CD14-positive monocyte (primary cell): Measurements from ENCODE around the gene TGFB2. TPM values are rescaled to one million over a fixed set of nuclear protein-coding genes. Genes with fewer than 3 reads are reported as not detected.

Experiments
- DNase-seq, 3 donors: peaks; one replicate each; pipeline ENCODE4 v3.0.0-alpha.2; 2011 to 2022
- H2AFZ ChIP-seq: 2 replicates; pipeline ENCODE4 v1.6.0; 2012; ENCODE audit warnings: mild to moderate bottlenecking, low read depth, low read length, inconsistent platforms; ENCODE audit not compliant: insufficient read depth, poor library complexity, severe bottlenecking
- H3K27ac ChIP-seq, 2 donors: 1 replicate in 1 of 2; 2 replicates in 1 of 2; pipeline ENCODE4 v1.5.1; 2012 to 2013; ENCODE audit warnings: low read length in 2 of 2, control low read depth in 1 of 2, inconsistent platforms in 1 of 2, low read depth in 1 of 2, mild to moderate bottlenecking in 1 of 2
- H3K27me3 ChIP-seq, 2 donors: one replicate each; pipeline versions ENCODE4 v1.6.0 to v1.6.1; 2011 to 2013; ENCODE audit warnings: low read length in 2 of 2; ENCODE audit not compliant: control insufficient read depth in 2 of 2, insufficient read depth in 2 of 2
- H3K36me3 ChIP-seq, 2 donors: replicated peaks in 1 of 2; 1 replicate in 1 of 2; 2 replicates in 1 of 2; pipeline versions ENCODE4 v1.5.1 to v1.6.1; 2012 to 2013; ENCODE audit warnings: low read length in 2 of 2, control low read depth in 1 of 2, inconsistent platforms in 1 of 2, mild to moderate bottlenecking in 1 of 2; ENCODE audit not compliant: insufficient read depth in 2 of 2, control insufficient read depth in 1 of 2
- H3K4me1 ChIP-seq, 2 donors: 1 replicate in 1 of 2; 2 replicates in 1 of 2; pipeline versions ENCODE4 v1.5.1 to v1.6.1; 2012 to 2013; ENCODE audit warnings: low read length in 2 of 2, control low read depth in 1 of 2, inconsistent platforms in 1 of 2, mild to moderate bottlenecking in 1 of 2, moderate library complexity in 1 of 2; ENCODE audit not compliant: insufficient read depth in 2 of 2, control insufficient read depth in 1 of 2
- H3K4me2 ChIP-seq: replicated peaks from 2 replicates; pipeline ENCODE3; 2012; ENCODE audit warnings: low read length, moderate library complexity, mild to moderate bottlenecking; ENCODE audit not compliant: poor library complexity, severe bottlenecking; ENCODE audit errors: extremely low read depth
- H3K4me3 ChIP-seq, 3 experiments: fragments of 200-600 bp in 1 of 3; sonication (generic) in 1 of 3; replicated peaks in 1 of 3; 1 replicate in 2 of 3; 2 replicates in 1 of 3; pipeline ENCODE4 v1.5.1; 2011 to 2013; ENCODE audit warnings: low read length in 3 of 3, mild to moderate bottlenecking in 3 of 3, control low read depth in 2 of 3, low read depth in 2 of 3, inconsistent platforms in 1 of 3, moderate library complexity in 1 of 3
- H3K79me2 ChIP-seq: 2 replicates; pipeline ENCODE4 v1.6.0; 2012; ENCODE audit warnings: mild to moderate bottlenecking, control low read depth, inconsistent platforms, low read length, moderate library complexity; ENCODE audit not compliant: insufficient read depth
- H3K9ac ChIP-seq: 2 replicates; pipeline ENCODE4 v1.6.0; 2017; ENCODE audit warnings: low read length, mild to moderate bottlenecking; ENCODE audit not compliant: insufficient read depth, poor library complexity, severe bottlenecking
- H3K9me3 ChIP-seq, 2 donors: replicated peaks in 1 of 2; 1 replicate in 1 of 2; 2 replicates in 1 of 2; pipeline versions ENCODE4 v1.5.1 to v1.6.1; 2012 to 2013; ENCODE audit warnings: low read length in 2 of 2, control low read depth in 1 of 2; ENCODE audit not compliant: control insufficient read depth in 1 of 2, insufficient read depth in 1 of 2
- H4K20me1 ChIP-seq: 2 replicates; pipeline ENCODE4 v1.6.0; 2012; ENCODE audit warnings: mild to moderate bottlenecking, low read length, control low read depth, moderate library complexity; ENCODE audit not compliant: insufficient read depth
- H3K27ac Mint-ChIP-seq, 7 donors: one replicate each; pipeline ENCODE4 v1.8.0; 2020; ENCODE audit warnings: mild to moderate bottlenecking in 7 of 7, mixed read lengths in 7 of 7, moderate library complexity in 6 of 7, inconsistent platforms in 2 of 7
- H3K27me3 Mint-ChIP-seq, 3 donors: one replicate each; pipeline ENCODE4 v1.8.0; 2021 to 2022; ENCODE audit warnings: low read depth in 3 of 3, mild to moderate bottlenecking in 3 of 3, mixed read lengths in 3 of 3, moderate library complexity in 3 of 3, inconsistent platforms in 1 of 3
- H3K36me3 Mint-ChIP-seq, 2 donors: one replicate each; pipeline ENCODE4 v1.8.0; 2020; ENCODE audit warnings: mixed read lengths in 2 of 2, inconsistent platforms in 1 of 2, mild to moderate bottlenecking in 1 of 2
- H3K4me1 Mint-ChIP-seq: one replicate; pipeline ENCODE4 v1.8.0; 2020; ENCODE audit warnings: mild to moderate bottlenecking, mixed read lengths
- H3K4me3 Mint-ChIP-seq, 2 donors: one replicate each; pipeline ENCODE4 v1.8.0; 2020; ENCODE audit warnings: mild to moderate bottlenecking in 2 of 2, mixed read lengths in 2 of 2, moderate library complexity in 1 of 2
- H3K9me3 Mint-ChIP-seq, 7 donors: one replicate each; pipeline ENCODE4 v1.8.0; 2020 to 2022; ENCODE audit warnings: mixed read lengths in 7 of 7, mild to moderate bottlenecking in 6 of 7, moderate library complexity in 6 of 7, inconsistent platforms in 2 of 7
- WGBS: methylation state at CpG from one replicate; pipeline ENCODE4 v1.1.5; 2013; ENCODE audit warnings: missing lambda C conversion rate; ENCODE audit not compliant: insufficient coverage; 5-methylcytosine and 5-hydroxymethylcytosine counted together
- intact Hi-C, 2 donors: fragments of 100-400 bp; cut with micrococcal nuclease; formaldehyde crosslinking; loops; one replicate each; pipeline versions ENCODE4 v1.15.0 to v1.15.1; 2023
- polyA plus RNA-seq, 3 donors: library from polyadenylated mRNA; depleted of rRNA in 1 of 3; unstranded in 2 of 3; stranded (reverse) in 1 of 3; fragments of 300-500 nt in 2 of 3; fragments of >200 nt in 1 of 3; fragmentation: Illumina TruSeq in 2 of 3; gene quantifications; 1 replicate in 2 of 3; 2 replicates in 1 of 3; pipeline ENCODE4 v1.2.3, GENCODE V29; 2012 to 2021
- TF ChIP-seq, protein P1 (sequence below): fragments of 200-600 bp; IDR thresholded peaks from one replicate; pipeline ENCODE4 v1.8.0; 2022; ENCODE audit warnings: antibody characterized with exemption, mild to moderate bottlenecking

The TGFB2 gene
- polyA plus RNA-seq, 3 donors = 0.01 TPM; not detected in 2

DNA sequence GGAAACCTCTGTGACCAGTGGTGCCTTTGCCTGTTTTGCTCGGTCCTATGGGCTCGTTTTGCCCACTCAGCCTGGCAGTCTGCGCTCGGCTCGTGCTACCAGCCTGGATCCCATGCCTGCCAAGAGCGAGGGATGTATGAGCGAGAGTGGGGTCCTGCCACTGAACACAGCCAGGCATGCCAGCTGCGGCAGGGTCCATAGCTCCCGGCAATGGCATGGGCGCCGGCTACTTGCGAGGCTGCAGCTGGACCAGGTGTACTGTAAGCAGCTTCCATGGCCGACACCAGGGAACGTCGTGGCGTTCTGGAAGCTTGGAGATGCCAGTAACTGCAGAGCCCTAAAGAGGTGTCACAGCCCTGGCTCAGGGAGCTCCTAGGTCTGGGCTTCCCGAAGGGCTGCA is 22.4 kb upstream of the TGFB2 start:
- Histone ChIP-seq H3K9me3 (no peaks in the 10 kb centered on the region), H3K79me2 (no peaks in the 10 kb centered on the region), H3K4me1 (no peaks in the 10 kb centered on the region), H3K36me3 (peaks cover 15% of the 10 kb centered on the region in 2 donors), H3K4me3 (no peak overlapping the region), H3K27ac (no peak overlapping the region), H3K27me3 (no peaks in the 10 kb centered on the region), H4K20me1 (no peaks in the 10 kb centered on the region), H3K9ac (no peak overlapping the region), H2AFZ (no peak overlapping the region), H3K4me2 (no peak overlapping the region)
- Mint-ChIP-seq H3K9me3 (peaks cover 0 to 2% (median 0%) of the 10 kb centered on the region in 7 donors), H3K36me3 (peaks cover 29 to 34% of the 10 kb centered on the region in 2 donors), H3K27ac (peak overlapping the region in 1 of 7 donors; percentile 19), H3K27me3 (peaks cover 0 to 2% (median 0%) of the 10 kb centered on the region in 3 donors), H3K4me1 (no peaks in the 10 kb centered on the region), H3K4me3 (no peak overlapping the region)
- DNase-seq = no peak
- WGBS = 99% methylated on average over 17 of the region's 17 CpGs
- TF ChIP-seq, protein P1, sequence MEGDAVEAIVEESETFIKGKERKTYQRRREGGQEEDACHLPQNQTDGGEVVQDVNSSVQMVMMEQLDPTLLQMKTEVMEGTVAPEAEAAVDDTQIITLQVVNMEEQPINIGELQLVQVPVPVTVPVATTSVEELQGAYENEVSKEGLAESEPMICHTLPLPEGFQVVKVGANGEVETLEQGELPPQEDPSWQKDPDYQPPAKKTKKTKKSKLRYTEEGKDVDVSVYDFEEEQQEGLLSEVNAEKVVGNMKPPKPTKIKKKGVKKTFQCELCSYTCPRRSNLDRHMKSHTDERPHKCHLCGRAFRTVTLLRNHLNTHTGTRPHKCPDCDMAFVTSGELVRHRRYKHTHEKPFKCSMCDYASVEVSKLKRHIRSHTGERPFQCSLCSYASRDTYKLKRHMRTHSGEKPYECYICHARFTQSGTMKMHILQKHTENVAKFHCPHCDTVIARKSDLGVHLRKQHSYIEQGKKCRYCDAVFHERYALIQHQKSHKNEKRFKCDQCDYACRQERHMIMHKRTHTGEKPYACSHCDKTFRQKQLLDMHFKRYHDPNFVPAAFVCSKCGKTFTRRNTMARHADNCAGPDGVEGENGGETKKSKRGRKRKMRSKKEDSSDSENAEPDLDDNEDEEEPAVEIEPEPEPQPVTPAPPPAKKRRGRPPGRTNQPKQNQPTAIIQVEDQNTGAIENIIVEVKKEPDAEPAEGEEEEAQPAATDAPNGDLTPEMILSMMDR = no peak
- intact Hi-C loops = no loop called here

DNA sequence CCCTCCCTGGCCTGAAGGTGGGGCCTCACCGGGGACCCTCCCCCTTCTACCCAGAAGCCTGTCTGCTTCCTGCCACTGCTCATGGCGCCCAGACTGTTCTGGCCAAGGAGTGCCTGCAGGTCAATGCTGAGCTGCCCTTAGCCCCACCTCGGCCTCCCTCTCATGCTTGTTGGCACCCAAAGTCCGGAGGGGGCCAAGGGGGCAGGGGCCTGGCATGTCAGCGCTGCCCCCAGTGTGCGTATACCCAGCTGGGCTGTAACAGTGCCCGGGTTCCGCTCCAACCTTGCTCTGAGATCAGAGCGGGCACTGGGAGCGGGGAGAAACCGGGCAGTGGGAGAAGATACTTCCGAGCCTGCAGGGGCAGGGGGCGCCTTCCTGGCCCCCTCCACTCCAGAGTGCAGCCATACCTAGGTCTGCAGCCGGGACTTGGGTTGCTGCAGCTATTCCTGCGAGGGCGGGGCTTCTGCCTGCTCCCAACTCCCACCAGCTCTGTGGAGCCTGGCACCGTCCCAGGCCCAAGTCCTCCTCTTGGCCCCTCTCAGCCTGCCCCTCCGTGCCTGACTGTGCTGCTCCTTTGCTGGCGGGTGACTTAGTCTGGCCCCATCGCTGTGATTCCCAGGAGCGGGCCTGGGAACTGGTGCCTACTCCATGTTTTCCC is 21.4 kb upstream of the TGFB2 start:
- TF ChIP-seq, protein P1 = no peak
- no peak overlapping the region for H3K4me3 Mint-ChIP-seq
- Histone ChIP-seq H3K4me1 (no peaks in the 10 kb centered on the region), H2AFZ (no peak overlapping the region), H3K4me2 (no peak overlapping the region), H3K36me3 (peaks cover 15% of the 10 kb centered on the region in 2 donors), H3K4me3 (no peak overlapping the region), H4K20me1 (no peaks in the 10 kb centered on the region), H3K79me2 (no peaks in the 10 kb centered on the region), H3K27me3 (no peaks in the 10 kb centered on the region), H3K9me3 (no peaks in the 10 kb centered on the region), H3K9ac (no peak overlapping the region), H3K27ac (no peak overlapping the region)
- H3K9me3 Mint-ChIP-seq = peaks cover 0 to 2% (median 0%) of the 10 kb centered on the region in 7 donors
- peaks cover 0 to 2% (median 0%) of the 10 kb centered on the region in 3 donors for H3K27me3 Mint-ChIP-seq
- peak overlapping the region in 2 of 7 donors; percentile 46 to 74 for H3K27ac Mint-ChIP-seq
- no peak for DNase-seq
- H3K36me3 Mint-ChIP-seq = peaks cover 27 to 32% of the 10 kb centered on the region in 2 donors
- no peaks in the 10 kb centered on the region for H3K4me1 Mint-ChIP-seq
- intact Hi-C loops = no loop called here
- 97% methylated on average over 21 of the region's 21 CpGs for WGBS
